ENCODE results near the gene CPN1. TPM values are rescaled to one million over a fixed set of nuclear protein-coding genes. Genes with fewer than 3 reads are reported as not detected.

The CPN1 gene
- total and polyA plus RNA-seq, 2 experiments from 2014 or later = not detected

DNA sequence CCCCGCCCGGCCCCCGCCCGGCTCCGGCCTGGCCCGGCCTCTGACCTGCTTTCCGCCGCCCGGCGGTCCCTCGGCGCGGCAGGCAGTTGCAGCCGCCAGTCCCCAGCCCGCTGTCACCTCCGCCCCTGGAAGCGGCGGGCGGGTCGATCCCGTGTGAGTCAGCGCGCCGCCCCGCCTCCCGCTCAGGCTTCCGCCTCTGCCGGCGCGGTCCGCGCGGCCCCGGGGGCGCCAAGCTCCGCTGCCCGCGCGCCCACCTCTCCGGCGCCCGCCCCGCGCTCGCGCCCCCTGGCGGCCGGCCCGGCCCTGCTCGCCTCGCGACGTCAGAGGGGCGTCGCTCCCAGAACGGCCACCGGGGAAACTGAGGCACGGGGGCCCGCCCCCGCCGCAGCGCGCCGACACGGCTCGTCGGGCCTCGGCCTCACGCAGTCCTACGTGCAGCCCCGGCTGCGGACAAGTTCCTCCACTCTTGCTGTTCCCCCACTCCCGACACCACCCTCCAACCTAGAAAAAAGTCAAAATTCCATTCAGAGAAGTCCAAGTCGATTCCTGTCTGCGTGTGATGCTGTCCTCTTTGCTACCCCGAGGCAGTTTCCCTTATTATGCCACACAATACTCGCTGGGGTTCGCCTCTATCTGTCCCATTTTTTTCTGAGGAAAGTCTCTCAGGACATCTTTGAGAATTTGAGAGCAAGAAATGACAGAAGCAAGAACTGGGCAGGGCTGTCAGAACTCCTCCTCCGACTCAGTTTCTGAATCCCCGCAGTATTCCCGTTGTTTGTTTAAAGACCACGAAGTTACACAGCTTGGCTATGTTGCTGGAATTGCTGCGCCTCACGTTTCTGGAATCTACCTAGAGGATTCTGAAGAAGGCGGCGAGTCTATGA, 71.6 kb downstream of the CPN1 start, which contains the start of gene DNMBP:
DNMBP (minus strand) TSS at position 155 of the 884 bp plus-strand sequence. CDS start 37,823 bp downstream, outside the sequence.
- Histone ChIP-seq H3K27me3 (replicated peaks; ENCODE audit: insufficient read depth) (no peaks in the 10 kb centered on the region), H3K27ac (peak within 1 kb of the TSS; percentile 86), H3K79me2 (ENCODE audit: insufficient read depth) (peaks cover 39% of the 10 kb centered on the region), H3K36me3 (ENCODE audit: low read depth) (no peaks in the 10 kb centered on the region), H4K20me1 (ENCODE audit: insufficient read depth) (no peaks in the 10 kb centered on the region), H2AFZ (peak within 1 kb of the TSS; percentile 89), H3K4me1 (ENCODE audit: insufficient read depth) (peaks cover 28% of the 10 kb centered on the region), H3K9me2 (ENCODE audit: insufficient read depth) (no peaks in the 10 kb centered on the region), H3K9me3 (ENCODE audit: low read depth) (no peaks in the 10 kb centered on the region), H3K4me3 (peak within 1 kb of the TSS; percentile 91), H3K9ac (peak within 1 kb of the TSS; percentile 85), H3F3A (ENCODE audit: insufficient read depth) (peaks cover 52% of the 10 kb centered on the region), H3K4me2 (ENCODE audit: unreplicated experiment) (peak within 1 kb of the TSS; percentile 93)
- DNase-seq = peak; percentile 95
- in situ Hi-C loops (cut with MboI) = no loop called here
- WGBS, 2 experiments (ENCODE audit: low coverage in 1 of 2, low lambda C conversion rate in 2 of 2, missing lambda C conversion rate in 2 of 2) = 1% methylated on average over 31 to 45 of the region's 86 CpGs
- TF ChIP-seq EZH2phosphoT487 (IDR thresholded peaks at IDR 0.05; ENCODE audit: insufficient read depth, low read depth) (no peak), EZH2 (IDR thresholded peaks at IDR 0.05; ENCODE audit: insufficient read depth, poor library complexity, severe bottlenecking) (no peak)

DNA sequence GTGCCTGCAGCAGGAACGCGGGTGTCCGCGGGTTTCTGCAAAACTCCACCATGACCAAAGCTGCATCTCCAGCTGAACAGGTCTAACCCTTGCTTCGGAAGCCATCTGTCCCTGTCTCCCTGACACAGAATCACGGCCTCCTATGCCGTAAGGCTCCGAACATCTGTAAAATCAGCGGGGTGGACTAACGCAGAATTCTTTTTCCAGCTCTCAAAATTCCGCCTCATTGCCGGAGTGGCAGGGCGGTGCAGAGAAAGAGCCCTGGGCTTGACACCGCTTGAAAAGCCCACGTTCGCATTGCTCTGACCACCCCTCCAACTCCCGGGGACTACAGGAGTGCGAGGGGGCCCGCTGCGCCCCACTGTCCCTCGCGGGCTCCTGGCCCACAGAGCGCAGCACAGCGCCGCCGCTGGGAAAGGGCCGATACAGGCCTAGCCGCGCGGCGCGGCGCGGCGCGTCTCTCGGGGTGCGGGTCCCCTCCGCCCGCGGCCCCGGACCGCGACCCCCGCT, 72.3 kb downstream of the CPN1 start:
- Histone ChIP-seq H3K9me2 (ENCODE audit: insufficient read depth) (no peaks in the 10 kb centered on the region), H3K27me3 (replicated peaks; ENCODE audit: insufficient read depth) (no peaks in the 10 kb centered on the region), H3K4me1 (ENCODE audit: insufficient read depth) (peaks cover 35% of the 10 kb centered on the region), H3F3A (ENCODE audit: insufficient read depth) (peaks cover 59% of the 10 kb centered on the region), H3K4me3 (peak overlapping the region; percentile 91), H3K79me2 (ENCODE audit: insufficient read depth) (peaks cover 46% of the 10 kb centered on the region), H3K9me3 (ENCODE audit: low read depth) (no peaks in the 10 kb centered on the region), H4K20me1 (ENCODE audit: insufficient read depth) (no peaks in the 10 kb centered on the region), H3K9ac (peak overlapping the region; percentile 85), H3K27ac (peak overlapping the region; percentile 86), H3K4me2 (ENCODE audit: unreplicated experiment) (peak overlapping the region; percentile 93), H3K36me3 (ENCODE audit: low read depth) (no peaks in the 10 kb centered on the region), H2AFZ (peak overlapping the region; percentile 55)
- in situ Hi-C loops (cut with MboI) = no loop called here
- peak; percentile 87 for DNase-seq
- WGBS, 2 experiments (ENCODE audit: low coverage in 1 of 2, low lambda C conversion rate in 2 of 2, missing lambda C conversion rate in 2 of 2) = 0 to 1% methylated on average over 17 to 27 of the region's 45 CpGs
- TF ChIP-seq EZH2phosphoT487 (IDR thresholded peaks at IDR 0.05; ENCODE audit: insufficient read depth, low read depth) = no peak
- TF ChIP-seq EZH2 (IDR thresholded peaks at IDR 0.05; ENCODE audit: insufficient read depth, poor library complexity, severe bottlenecking) = no peak

DNA sequence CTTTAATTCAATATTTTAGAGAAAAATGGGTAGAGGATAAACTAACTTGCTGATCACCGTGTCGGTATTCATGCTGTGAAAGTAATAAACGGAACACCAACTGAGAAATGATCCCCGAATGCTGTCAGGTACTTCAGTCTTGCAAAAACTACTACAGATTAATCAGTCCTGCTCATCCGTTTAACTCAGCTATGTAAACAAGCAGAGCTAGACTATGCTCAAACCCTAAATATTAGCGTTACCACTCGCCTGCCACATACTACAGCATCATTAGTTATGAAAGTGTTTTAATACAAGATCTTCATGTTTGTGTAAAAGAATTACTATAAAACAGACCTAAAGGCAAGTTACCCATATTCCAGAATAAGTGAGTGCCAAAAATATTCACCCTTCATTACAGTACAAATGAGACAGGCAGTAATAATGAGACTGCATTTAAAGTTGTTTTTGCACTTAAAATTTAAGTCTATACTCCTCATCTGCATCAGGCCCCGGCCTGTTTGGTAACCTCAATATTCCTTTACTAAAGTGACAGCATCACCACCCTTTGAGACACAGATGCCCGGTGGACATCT, 72.9 kb downstream of the CPN1 start:
- Histone ChIP-seq H3F3A (ENCODE audit: insufficient read depth) (peaks cover 61% of the 10 kb centered on the region), H3K4me3 (peak overlapping the region; percentile 91), H3K36me3 (ENCODE audit: low read depth) (no peaks in the 10 kb centered on the region), H3K4me2 (ENCODE audit: unreplicated experiment) (peak overlapping the region; percentile 93), H2AFZ (peak overlapping the region; percentile 55), H3K27me3 (replicated peaks; ENCODE audit: insufficient read depth) (no peaks in the 10 kb centered on the region), H3K9ac (peak overlapping the region; percentile 85), H3K9me3 (ENCODE audit: low read depth) (no peaks in the 10 kb centered on the region), H3K79me2 (ENCODE audit: insufficient read depth) (peaks cover 51% of the 10 kb centered on the region), H3K9me2 (ENCODE audit: insufficient read depth) (no peaks in the 10 kb centered on the region), H3K27ac (peak overlapping the region; percentile 86), H4K20me1 (ENCODE audit: insufficient read depth) (no peaks in the 10 kb centered on the region), H3K4me1 (ENCODE audit: insufficient read depth) (peaks cover 38% of the 10 kb centered on the region)
- WGBS, 2 experiments (ENCODE audit: low coverage in 1 of 2, low lambda C conversion rate in 2 of 2, missing lambda C conversion rate in 2 of 2) = 0 to 1% methylated on average over 9 of the region's 9 CpGs
- DNase-seq = peak; percentile 51
- in situ Hi-C loops (cut with MboI) = no loop called here
- no peak for TF ChIP-seq EZH2phosphoT487 (IDR thresholded peaks at IDR 0.05; ENCODE audit: insufficient read depth, low read depth)
- no peak for TF ChIP-seq EZH2 (IDR thresholded peaks at IDR 0.05; ENCODE audit: insufficient read depth, poor library complexity, severe bottlenecking)

DNA sequence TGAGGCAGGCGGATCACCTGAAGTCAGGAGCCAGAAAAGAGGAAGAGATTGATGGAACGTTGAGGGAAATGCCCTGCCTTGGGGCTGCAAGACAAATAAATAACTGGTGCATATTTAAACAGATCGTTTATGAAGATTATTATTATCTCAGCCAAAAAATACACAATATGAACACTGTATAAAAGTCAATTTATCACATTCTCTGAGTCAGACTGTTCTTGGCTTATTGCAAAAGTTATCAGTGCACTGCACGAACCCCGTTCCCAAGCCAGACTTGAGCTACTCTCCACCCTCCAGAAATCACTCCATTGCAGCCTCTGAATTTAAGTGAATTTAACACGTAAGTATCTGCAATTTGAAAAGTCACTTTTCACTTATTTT, 73.5 kb downstream of the CPN1 start:
- H3K9me2 ChIP-seq (ENCODE audit: insufficient read depth) = no peaks in the 10 kb centered on the region
- H4K20me1 ChIP-seq (ENCODE audit: insufficient read depth) = no peaks in the 10 kb centered on the region
- no peaks in the 10 kb centered on the region for H3K9me3 ChIP-seq (ENCODE audit: low read depth)
- DNase-seq = peak; percentile 85
- 0 out of 2 replicates have a peak overlapping the region, but pooled peaks have one; percentile 55 for H2AFZ ChIP-seq
- H3K9ac ChIP-seq = peak overlapping the region; percentile 85
- peaks cover 43% of the 10 kb centered on the region for H3K4me1 ChIP-seq (ENCODE audit: insufficient read depth)
- peak overlapping the region; percentile 86 for H3K27ac ChIP-seq
- H3K27me3 ChIP-seq (replicated peaks; ENCODE audit: insufficient read depth) = no peaks in the 10 kb centered on the region
- H3K79me2 ChIP-seq (ENCODE audit: insufficient read depth) = peaks cover 58% of the 10 kb centered on the region
- peaks cover 61% of the 10 kb centered on the region for H3F3A ChIP-seq (ENCODE audit: insufficient read depth)
- in situ Hi-C loops (cut with MboI) = no loop called here
- H3K36me3 ChIP-seq (ENCODE audit: low read depth) = no peaks in the 10 kb centered on the region
- H3K4me3 ChIP-seq = peak overlapping the region; percentile 91
- H3K4me2 ChIP-seq (ENCODE audit: unreplicated experiment) = peak overlapping the region; percentile 93
- no peak for TF ChIP-seq EZH2 (IDR thresholded peaks at IDR 0.05; ENCODE audit: insufficient read depth, poor library complexity, severe bottlenecking)
- 1 to 3% methylated on average over 6 of the region's 6 CpGs for WGBS, 2 experiments (ENCODE audit: low coverage in 1 of 2, low lambda C conversion rate in 2 of 2, missing lambda C conversion rate in 2 of 2)
